SK-N-SH treated with all-trans-retinoic acid at 6 μM for 48 hours (cell line): Measurements from ENCODE around the gene DMD.

Experiments used
- ATAC-seq: fragments of 200-7000 bp; cut with Tn5 transposase; 3 replicates; pipeline ENCODE4 v1.9.1; 2020; ENCODE audit warnings: mild to moderate bottlenecking, moderate library complexity
- ARNTL ChIP-seq: fragments of 450-650 bp; formaldehyde crosslinking; IDR thresholded peaks from 2 replicates; pipeline ENCODE4 v1.5.0; 2020; ENCODE audit warnings: low read depth, mild to moderate bottlenecking, moderate library complexity, borderline replicate concordance
- BACH2 ChIP-seq: fragments of 250-450 bp; sonication (Bioruptor Pico); IDR thresholded peaks from 2 replicates; pipeline ENCODE4 v1.9.0; 2021; ENCODE audit warnings: mild to moderate bottlenecking, borderline replicate concordance
- CSDC2 ChIP-seq: fragments of 250-450 bp; sonication (Bioruptor Pico); IDR thresholded peaks from 2 replicates; pipeline ENCODE4 v1.5.0; 2020; ENCODE audit warnings: mild to moderate bottlenecking, moderate library complexity
- ESRRG ChIP-seq: fragments of 250-450 bp; sonication (Bioruptor Pico); IDR thresholded peaks from 2 replicates; pipeline ENCODE4 v1.6.1; 2021; ENCODE audit warnings: mild to moderate bottlenecking
- GLIS3 ChIP-seq: fragments of 250-450 bp; sonication (Bioruptor Pico); IDR thresholded peaks from 2 replicates; pipeline ENCODE4 v1.5.0; 2020; ENCODE audit warnings: mild to moderate bottlenecking, moderate library complexity
- ISL1 ChIP-seq: fragments of 250-450 bp; sonication (Bioruptor Pico); IDR thresholded peaks from 2 replicates; pipeline ENCODE4 v2.1.2; 2022; ENCODE audit warnings: mild to moderate bottlenecking, moderate library complexity
- OSR1 ChIP-seq: fragments of 250-450 bp; sonication (Bioruptor Pico); IDR thresholded peaks from 2 replicates; pipeline ENCODE4 v1.8.0; 2022; ENCODE audit warnings: moderate library complexity, mild to moderate bottlenecking, inconsistent platforms
- PPARA ChIP-seq: fragments of 250-450 bp; sonication (Bioruptor Pico); IDR thresholded peaks from 2 replicates; pipeline ENCODE4 v1.5.0; 2020; ENCODE audit warnings: mild to moderate bottlenecking, borderline replicate concordance
- RARB ChIP-seq: fragments of 250-450 bp; sonication (Bioruptor Pico); IDR thresholded peaks from 2 replicates; pipeline ENCODE4 v1.8.0; 2021; ENCODE audit warnings: mild to moderate bottlenecking, moderate library complexity
- TCF4 ChIP-seq: fragments of 250-450 bp; sonication (Bioruptor Pico); IDR thresholded peaks from 2 replicates; pipeline ENCODE4 v1.8.0; 2021; ENCODE audit warnings: mild to moderate bottlenecking, moderate library complexity, borderline replicate concordance
- TOX ChIP-seq: fragments of 250-450 bp; sonication (Bioruptor Pico); IDR thresholded peaks from 2 replicates; pipeline ENCODE4 v1.8.0; 2021; ENCODE audit warnings: mild to moderate bottlenecking, moderate library complexity, borderline replicate concordance
- ZC3H10 ChIP-seq: fragments of 250-450 bp; sonication (Bioruptor Pico); IDR thresholded peaks from 2 replicates; pipeline ENCODE4 v1.5.1; 2021; ENCODE audit warnings: mild to moderate bottlenecking, moderate library complexity
- ZFP3 ChIP-seq: fragments of 250-450 bp; sonication (Bioruptor Pico); IDR thresholded peaks from 2 replicates; pipeline ENCODE4 v1.5.0; 2020; ENCODE audit warnings: mild to moderate bottlenecking, moderate library complexity
- ZFP30 ChIP-seq: fragments of 450-650 bp; formaldehyde crosslinking; IDR thresholded peaks from 2 replicates; pipeline ENCODE4 v1.5.0; 2022; ENCODE audit warnings: mild to moderate bottlenecking, moderate library complexity
- ZNF565 ChIP-seq: fragments of 450-650 bp; formaldehyde crosslinking; conservative IDR thresholded peaks from 2 replicates; pipeline ENCODE4 v1.5.0; 2020; ENCODE audit warnings: low read depth, mild to moderate bottlenecking, moderate library complexity
- ZNF70 ChIP-seq: fragments of 450-650 bp; formaldehyde crosslinking; IDR thresholded peaks from 2 replicates; pipeline ENCODE4 v1.5.0; 2020; ENCODE audit warnings: mild to moderate bottlenecking, moderate library complexity
- ZNF8 ChIP-seq: fragments of 450-650 bp; formaldehyde crosslinking; IDR thresholded peaks from 2 replicates; pipeline ENCODE4 v1.5.0; 2020; ENCODE audit warnings: mild to moderate bottlenecking, moderate library complexity
- TF ChIP-seq, protein P1 (sequence below): fragments of 250-450 bp; sonication (Bioruptor Pico); IDR thresholded peaks from 2 replicates; pipeline ENCODE4 v1.8.0; 2020; ENCODE audit warnings: mild to moderate bottlenecking, moderate library complexity, borderline replicate concordance
- TF ChIP-seq, protein P2 (sequence below): fragments of 250-450 bp; sonication (Bioruptor Pico); IDR thresholded peaks from 2 replicates; pipeline ENCODE4 v1.5.1; 2020; ENCODE audit warnings: low read depth, mild to moderate bottlenecking, moderate library complexity
- TF ChIP-seq, protein P3 (sequence below): fragments of 250-450 bp; sonication (Bioruptor Pico); IDR thresholded peaks from 2 replicates; pipeline ENCODE4 v1.8.0; 2021; ENCODE audit warnings: low read depth, mild to moderate bottlenecking, moderate library complexity, borderline replicate concordance
- TF ChIP-seq, protein P4 (sequence below): fragments of 250-450 bp; sonication (Bioruptor Pico); IDR thresholded peaks from 2 replicates; pipeline ENCODE4 v1.5.1; 2021; ENCODE audit warnings: mild to moderate bottlenecking, moderate library complexity

DMD gene

DNA sequence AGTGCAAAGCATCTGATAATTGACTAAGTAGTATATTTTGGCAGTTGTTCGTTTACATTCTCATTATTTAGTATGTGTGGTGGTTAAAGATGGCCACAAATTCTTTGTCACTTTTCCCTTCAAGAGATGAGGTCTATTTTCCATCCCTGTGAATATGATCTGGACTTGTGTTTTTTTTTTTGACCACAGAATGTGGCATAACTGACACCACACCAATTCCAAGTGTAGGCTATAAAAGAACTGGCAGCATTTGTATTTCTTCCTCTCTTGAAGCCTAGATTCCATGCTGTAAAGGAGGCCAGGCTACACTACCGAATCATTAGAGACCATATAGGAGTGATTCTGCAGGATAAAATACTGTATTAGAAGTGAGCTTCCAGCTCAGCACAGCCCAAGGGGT, 596.6 kb downstream of the DMD start (continued):
- TF ChIP-seq ZNF565 (no peak), RARB (CRISPR knock-in tag) (no peak), BACH2 (CRISPR knock-in tag) (no peak), CSDC2 (CRISPR knock-in tag) (no peak), ZC3H10 (no peak), ISL1 (CRISPR knock-in tag) (no peak), ZNF70 (no peak), ZNF8 (CRISPR knock-in tag) (no peak), ZFP30 (CRISPR knock-in tag) (no peak), ARNTL (CRISPR knock-in tag) (no peak)
- TF ChIP-seq, protein P1, sequence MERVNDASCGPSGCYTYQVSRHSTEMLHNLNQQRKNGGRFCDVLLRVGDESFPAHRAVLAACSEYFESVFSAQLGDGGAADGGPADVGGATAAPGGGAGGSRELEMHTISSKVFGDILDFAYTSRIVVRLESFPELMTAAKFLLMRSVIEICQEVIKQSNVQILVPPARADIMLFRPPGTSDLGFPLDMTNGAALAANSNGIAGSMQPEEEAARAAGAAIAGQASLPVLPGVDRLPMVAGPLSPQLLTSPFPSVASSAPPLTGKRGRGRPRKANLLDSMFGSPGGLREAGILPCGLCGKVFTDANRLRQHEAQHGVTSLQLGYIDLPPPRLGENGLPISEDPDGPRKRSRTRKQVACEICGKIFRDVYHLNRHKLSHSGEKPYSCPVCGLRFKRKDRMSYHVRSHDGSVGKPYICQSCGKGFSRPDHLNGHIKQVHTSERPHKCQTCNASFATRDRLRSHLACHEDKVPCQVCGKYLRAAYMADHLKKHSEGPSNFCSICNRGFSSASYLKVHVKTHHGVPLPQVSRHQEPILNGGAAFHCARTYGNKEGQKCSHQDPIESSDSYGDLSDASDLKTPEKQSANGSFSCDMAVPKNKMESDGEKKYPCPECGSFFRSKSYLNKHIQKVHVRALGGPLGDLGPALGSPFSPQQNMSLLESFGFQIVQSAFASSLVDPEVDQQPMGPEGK (CRISPR knock-in tag) = no peak

GRCh38 chrX:32599156-32599555, 612.2 kb downstream of the DMD start:
- ATAC-seq = no peak
- TF ChIP-seq RARB (CRISPR knock-in tag) (no peak), ARNTL (CRISPR knock-in tag) (no peak), GLIS3 (CRISPR knock-in tag) (no peak), ZNF70 (no peak)

DNA sequence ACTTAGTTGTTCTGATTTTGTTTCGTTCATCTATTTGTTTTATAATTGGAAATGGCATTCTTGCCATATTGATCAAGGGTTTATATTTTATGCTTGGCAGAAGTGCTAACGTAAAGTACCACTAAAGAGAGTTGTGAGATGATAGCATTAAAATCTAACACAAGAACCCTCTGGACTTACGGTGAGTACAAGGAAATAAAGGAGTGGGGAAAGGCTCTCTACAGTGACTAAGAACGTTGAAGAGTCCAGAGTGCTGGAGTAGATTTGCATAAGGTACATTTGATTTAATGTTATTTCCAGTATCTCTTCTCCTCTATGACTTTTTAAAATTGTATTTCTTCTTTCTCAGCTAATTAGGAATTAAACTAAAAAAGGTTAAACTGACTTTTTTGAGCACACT, 612.6 kb downstream of the DMD start:
- no peak for ATAC-seq
- no peak for TF ChIP-seq ZNF8 (CRISPR knock-in tag)

- no peak for TF ChIP-seq TOX (CRISPR knock-in tag)
- TF ChIP-seq GLIS3 (CRISPR knock-in tag) = no peak
- no peak for TF ChIP-seq PPARA (CRISPR knock-in tag)
- TF ChIP-seq ZNF70 = no peak
- no peak for TF ChIP-seq ZFP3 (CRISPR knock-in tag)
- no peak for TF ChIP-seq CSDC2 (CRISPR knock-in tag)
- TF ChIP-seq ZFP30 (CRISPR knock-in tag) = no peak
- TF ChIP-seq ARNTL (CRISPR knock-in tag) = no peak
- no peak for TF ChIP-seq ESRRG
- TF ChIP-seq BACH2 (CRISPR knock-in tag) = no peak
- TF ChIP-seq, protein P2, sequence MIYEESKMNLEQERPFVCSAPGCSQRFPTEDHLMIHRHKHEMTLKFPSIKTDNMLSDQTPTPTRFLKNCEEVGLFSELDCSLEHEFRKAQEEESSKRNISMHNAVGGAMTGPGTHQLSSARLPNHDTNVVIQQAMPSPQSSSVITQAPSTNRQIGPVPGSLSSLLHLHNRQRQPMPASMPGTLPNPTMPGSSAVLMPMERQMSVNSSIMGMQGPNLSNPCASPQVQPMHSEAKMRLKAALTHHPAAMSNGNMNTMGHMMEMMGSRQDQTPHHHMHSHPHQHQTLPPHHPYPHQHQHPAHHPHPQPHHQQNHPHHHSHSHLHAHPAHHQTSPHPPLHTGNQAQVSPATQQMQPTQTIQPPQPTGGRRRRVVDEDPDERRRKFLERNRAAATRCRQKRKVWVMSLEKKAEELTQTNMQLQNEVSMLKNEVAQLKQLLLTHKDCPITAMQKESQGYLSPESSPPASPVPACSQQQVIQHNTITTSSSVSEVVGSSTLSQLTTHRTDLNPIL = no peak
- TF ChIP-seq, protein P3, sequence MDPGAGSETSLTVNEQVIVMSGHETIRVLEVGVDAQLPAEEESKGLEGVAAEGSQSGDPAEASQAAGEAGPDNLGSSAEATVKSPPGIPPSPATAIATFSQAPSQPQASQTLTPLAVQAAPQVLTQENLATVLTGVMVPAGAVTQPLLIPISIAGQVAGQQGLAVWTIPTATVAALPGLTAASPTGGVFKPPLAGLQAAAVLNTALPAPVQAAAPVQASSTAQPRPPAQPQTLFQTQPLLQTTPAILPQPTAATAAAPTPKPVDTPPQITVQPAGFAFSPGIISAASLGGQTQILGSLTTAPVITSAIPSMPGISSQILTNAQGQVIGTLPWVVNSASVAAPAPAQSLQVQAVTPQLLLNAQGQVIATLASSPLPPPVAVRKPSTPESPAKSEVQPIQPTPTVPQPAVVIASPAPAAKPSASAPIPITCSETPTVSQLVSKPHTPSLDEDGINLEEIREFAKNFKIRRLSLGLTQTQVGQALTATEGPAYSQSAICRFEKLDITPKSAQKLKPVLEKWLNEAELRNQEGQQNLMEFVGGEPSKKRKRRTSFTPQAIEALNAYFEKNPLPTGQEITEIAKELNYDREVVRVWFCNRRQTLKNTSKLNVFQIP (CRISPR knock-in tag) = no peak
- TF ChIP-seq ISL1 (CRISPR knock-in tag) = no peak
- TF ChIP-seq RARB (CRISPR knock-in tag) = no peak
- TF ChIP-seq, protein P4, sequence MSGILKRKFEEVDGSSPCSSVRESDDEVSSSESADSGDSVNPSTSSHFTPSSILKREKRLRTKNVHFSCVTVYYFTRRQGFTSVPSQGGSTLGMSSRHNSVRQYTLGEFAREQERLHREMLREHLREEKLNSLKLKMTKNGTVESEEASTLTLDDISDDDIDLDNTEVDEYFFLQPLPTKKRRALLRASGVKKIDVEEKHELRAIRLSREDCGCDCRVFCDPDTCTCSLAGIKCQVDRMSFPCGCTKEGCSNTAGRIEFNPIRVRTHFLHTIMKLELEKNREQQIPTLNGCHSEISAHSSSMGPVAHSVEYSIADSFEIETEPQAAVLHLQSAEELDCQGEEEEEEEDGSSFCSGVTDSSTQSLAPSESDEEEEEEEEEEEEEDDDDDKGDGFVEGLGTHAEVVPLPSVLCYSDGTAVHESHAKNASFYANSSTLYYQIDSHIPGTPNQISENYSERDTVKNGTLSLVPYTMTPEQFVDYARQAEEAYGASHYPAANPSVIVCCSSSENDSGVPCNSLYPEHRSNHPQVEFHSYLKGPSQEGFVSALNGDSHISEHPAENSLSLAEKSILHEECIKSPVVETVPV (CRISPR knock-in tag) = no peak
- no peak for TF ChIP-seq TCF4
- no peak for TF ChIP-seq ZC3H10
- no peak for TF ChIP-seq ZNF8 (CRISPR knock-in tag)
- TF ChIP-seq, protein P1 (CRISPR knock-in tag) = no peak
- TF ChIP-seq OSR1 (CRISPR knock-in tag) = no peak
- ATAC-seq = no peak
Observed at GRCh38 chrX:32597777-32598176, 613.6 kb downstream of the DMD start.
